K562 treated with DMSO at 1 percent for 4 hours (cell line): ENCODE measurements around the gene RAMACL. TPM values are rescaled to one million over a fixed set of nuclear protein-coding genes. Genes with fewer than 3 reads are reported as not detected.

Experiments used
- total RNA-seq: library from RNA; unstranded; fragments of 300-600 nt; gene quantifications from 2 replicates; pipeline ENCODE4 v1.2.3, GENCODE V29; 2022; ENCODE audit not compliant: insufficient read depth

The RAMACL gene
- not detected in 2 replicates for total RNA-seq

DNA sequence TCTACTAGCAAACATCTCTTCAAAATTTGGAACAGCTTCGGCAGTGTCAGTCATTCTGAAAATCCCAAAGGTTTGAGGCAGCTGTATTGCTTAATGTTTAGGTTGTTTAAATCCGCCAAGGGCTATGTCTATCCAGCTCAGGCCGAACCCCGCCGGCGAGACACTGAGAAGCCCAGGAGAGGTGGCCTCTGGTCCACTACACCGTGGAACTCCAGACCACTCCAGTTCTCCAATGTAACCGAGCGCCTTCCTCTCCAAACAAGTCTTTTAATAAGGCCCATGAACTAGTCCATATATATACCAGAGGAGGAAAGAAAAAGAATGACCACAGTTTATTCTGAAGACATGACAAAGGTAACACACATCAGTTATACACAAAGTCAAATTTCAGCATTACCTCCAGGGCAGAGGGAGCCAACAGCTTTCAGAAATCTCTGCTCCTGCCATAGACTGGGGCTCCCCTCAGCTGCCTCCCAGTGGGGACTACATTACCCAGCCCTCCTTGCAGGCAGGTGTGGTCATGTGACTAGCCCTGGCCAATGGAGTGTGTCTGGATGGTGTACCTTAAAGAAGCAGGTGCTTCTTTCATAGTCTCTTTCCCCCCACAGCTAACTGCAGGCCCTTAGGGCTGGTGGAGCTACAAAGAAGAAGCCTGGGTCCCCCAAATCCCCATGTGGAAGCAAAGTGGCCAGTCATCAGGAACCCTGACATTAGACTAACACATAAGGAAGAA, at the start of gene RAMACL:
Gene RAMACL (minus strand): TSS at position 255 of the 733 bp plus-strand sequence. CDS start 201 bp downstream, at position 54.

DNA sequence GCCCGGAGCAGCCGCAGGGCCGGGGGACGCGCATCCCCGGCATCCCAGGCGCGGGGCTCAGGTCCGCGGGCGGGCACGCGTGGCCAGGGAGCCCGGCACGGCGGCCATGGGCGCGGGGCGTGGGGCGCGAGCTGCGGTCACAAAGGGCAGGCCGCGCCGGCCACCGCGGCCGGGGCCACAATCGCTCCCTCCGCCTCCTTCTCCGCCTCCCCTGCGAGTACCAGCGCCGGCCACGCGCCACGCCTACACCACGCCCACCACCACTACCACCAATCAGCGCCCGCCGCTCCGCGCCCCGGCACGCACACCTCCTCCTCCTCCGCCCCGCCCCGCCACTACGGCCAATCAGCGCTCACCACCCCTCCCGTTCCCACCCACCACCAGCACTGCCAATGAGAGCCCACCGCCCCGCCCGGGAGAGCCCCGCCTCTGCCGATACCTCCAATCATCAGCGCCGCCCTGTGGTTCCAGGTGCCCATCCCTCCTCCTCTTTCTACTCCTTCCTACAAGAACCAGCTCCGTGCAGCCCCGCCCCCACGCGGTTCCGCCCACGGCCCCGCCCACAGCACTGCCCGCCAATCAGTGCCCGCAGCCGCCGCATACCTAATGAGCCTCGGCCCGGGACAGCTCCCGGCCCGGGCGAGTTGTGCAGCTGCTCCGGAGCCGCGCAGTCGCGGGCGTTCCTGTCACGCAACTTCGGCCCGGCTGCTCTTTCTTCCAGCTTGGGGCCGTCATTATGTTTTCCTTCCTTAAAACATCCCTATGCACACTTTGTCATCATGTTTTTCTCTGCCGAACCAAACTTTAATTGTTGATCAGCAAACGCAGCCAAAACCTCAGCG, 40.8 kb upstream of the RAMACL start, which contains the start of gene RPS6KA2:
Gene RPS6KA2 (minus strand): TSS at position 219 of the 842 bp plus-strand sequence. CDS start 232 bp downstream, outside the sequence.

Other genes with a start within 250 kb of the RAMACL start
- gene SFT2D1, start 244.1 kb downstream of the RAMACL start, total RNA-seq = 73.6 and 86.2 TPM in 2 replicates
- gene MPC1, start 203.7 kb downstream of the RAMACL start, total RNA-seq = 72.0 and 81.8 TPM in 2 replicates
- gene RPS6KA2, start 40.6 kb upstream of the RAMACL start, total RNA-seq = 0.12 and 0.43 TPM in 2 replicates